Astrocyte (in vitro differentiated cells and primary cell): Measurements from ENCODE around the gene RALGAPB.

ENCODE experiments used
- CTCF ChIP-seq: IDR thresholded peaks from 2 replicates; pipeline ENCODE4 v1.5.1; 2011; ENCODE audit warnings: low read depth, mild to moderate bottlenecking, inconsistent platforms, low read length, moderate library complexity; ENCODE audit not compliant: insufficient read depth
- EZH2 ChIP-seq: IDR thresholded peaks from 2 replicates; pipeline ENCODE4 v1.6.1; 2012; ENCODE audit warnings: mild to moderate bottlenecking, low read length, inconsistent platforms; ENCODE audit not compliant: insufficient read depth

- TF ChIP-seq CTCF = no peak
- TF ChIP-seq EZH2 = no peak
These were observed 82.3 kb downstream of the RALGAPB start for GRCh38 chr20:38554986-38555385.
